Right lung (tissue), 5 donors: ENCODE measurements around the gene ATAD3B. TPM values are rescaled to one million over a fixed set of nuclear protein-coding genes. Genes with fewer than 3 reads are reported as not detected.
"Not testable (repeated sequence)": the region's sequence is repeated elsewhere in the genome, so short reads cannot be mapped to it uniquely, and the experiment has no call there.

Experiments
- DNase-seq, 2 donors: peaks; one replicate each; pipeline ENCODE4 v3.0.0-alpha.2; 2013
- polyA plus RNA-seq, 5 donors: library from polyadenylated mRNA; unstranded; fragments of 120-200 nt; gene quantifications; one replicate each; pipeline versions ENCODE4 v1.2.1 to v1.2.3, GENCODE V29; 2013; ENCODE audit warnings: inconsistent platforms in 1 of 5, low replicate concordance in 1 of 5; ENCODE audit not compliant: insufficient read length in 5 of 5, insufficient read depth in 1 of 5

Gene ATAD3B
- polyA plus RNA-seq, 5 donors: 13.1 to 23.5 (median 14.8) TPM

- not testable (repeated sequence) for DNase-seq
Measured at GRCh38 chr1:1450616-1451015, 20.9 kb upstream of the ATAD3B start.

- no peak for DNase-seq
Measured at GRCh38 chr1:1451696-1452364, 19.7 kb upstream of the ATAD3B start.

GRCh38 chr1:1452365-1452739 lies 19.2 kb upstream of the ATAD3B start:
- not testable (repeated sequence) for DNase-seq

- DNase-seq: no peak
Measured at GRCh38 chr1:1452882-1453281, 18.7 kb upstream of the ATAD3B start.

- DNase-seq: not testable (repeated sequence)
Measured at GRCh38 chr1:1454286-1455056, 17.1 kb upstream of the ATAD3B start.

- DNase-seq: no peak
Measured at GRCh38 chr1:1455366-1455884, 16.1 kb upstream of the ATAD3B start.

GRCh38 chr1:1455934-1456333 lies 15.6 kb upstream of the ATAD3B start:
- DNase-seq: not testable (repeated sequence)

GRCh38 chr1:1456683-1457255 lies 14.8 kb upstream of the ATAD3B start:
- DNase-seq: not testable (repeated sequence)

GRCh38 chr1:1459156-1459555 lies 12.4 kb upstream of the ATAD3B start:
- not testable (repeated sequence) for DNase-seq

- DNase-seq: not testable (repeated sequence)
Measured at GRCh38 chr1:1459711-1460110, 11.9 kb upstream of the ATAD3B start.

GRCh38 chr1:1460540-1461130 lies 10.9 kb upstream of the ATAD3B start:
- DNase-seq: no peak

GRCh38 chr1:1461721-1462317 lies 9.7 kb upstream of the ATAD3B start:
- DNase-seq: no peak

- DNase-seq: peak; percentile 24 to 48
Measured at GRCh38 chr1:1462318-1462966, 9.1 kb upstream of the ATAD3B start.

- DNase-seq: no peak
Measured at GRCh38 chr1:1463312-1463711, 8.3 kb upstream of the ATAD3B start.

GRCh38 chr1:1468196-1468985 lies 3.2 kb upstream of the ATAD3B start:
- not testable (repeated sequence) for DNase-seq

- DNase-seq: no peak
Measured at GRCh38 chr1:1470626-1471388, 758 bp upstream of the ATAD3B start.

- DNase-seq: not testable (repeated sequence)
Measured at GRCh38 chr1:1472053-1472876, 700 bp downstream of the ATAD3B start.

GRCh38 chr1:1476011-1476410 lies 4.4 kb downstream of the ATAD3B start:
- not testable (repeated sequence) for DNase-seq

GRCh38 chr1:1477206-1477605 lies 5.6 kb downstream of the ATAD3B start:
- DNase-seq: no peak
